GM19239 (cell line): ENCODE measurements around the gene CEP112.

Source experiments
- DNase-seq: peaks from one replicate; pipeline ENCODE4 v3.0.0; 2011; ENCODE audit warnings: low spot score; ENCODE audit not compliant: insufficient read length
- FAIRE-seq: peaks from 2 replicates; lab custom pipeline; 2011; peaks lifted over from hg19 to GRCh38; lab: Jason Lieb, UNC

Gene CEP112

DNA sequence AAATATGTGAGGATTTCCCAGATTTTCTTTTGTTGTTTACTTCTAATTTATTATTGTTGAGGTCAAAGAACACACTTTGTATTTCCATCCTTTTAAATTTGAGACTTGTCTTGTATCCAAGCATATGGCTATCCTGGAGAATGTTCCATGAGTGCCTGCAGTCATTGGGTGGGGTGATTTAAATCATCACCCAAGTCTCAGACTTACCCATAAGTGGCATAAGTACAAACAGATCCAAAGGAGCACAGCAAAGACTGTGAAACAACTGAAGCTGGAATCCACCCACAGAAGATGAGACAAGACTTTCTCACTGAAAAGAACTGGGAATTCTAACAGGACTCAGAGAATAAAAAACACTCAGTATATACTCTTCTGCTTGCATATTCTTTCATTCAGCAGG, 239.9 kb downstream of the CEP112 start:
- FAIRE-seq, result no peak
- no peak for DNase-seq

DNA sequence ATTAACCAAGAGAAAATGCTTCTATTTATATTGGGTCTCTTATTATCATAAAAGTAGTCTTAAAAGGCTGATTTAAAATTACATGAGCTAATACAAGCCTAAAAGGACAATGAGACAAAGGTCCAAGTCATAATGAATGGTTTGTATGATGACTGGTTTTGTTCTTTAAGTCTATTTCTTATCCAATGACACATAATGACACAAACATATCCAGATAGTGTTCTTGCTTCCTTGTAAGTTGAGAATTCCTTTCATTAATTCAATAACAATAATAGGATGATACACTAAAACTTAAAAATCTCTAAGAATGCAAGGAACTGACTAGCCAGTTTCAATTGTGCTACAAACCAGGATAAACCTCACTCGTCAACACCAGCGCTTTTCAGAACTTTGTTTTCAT, 244.1 kb downstream of the CEP112 start:
- DNase-seq, result no peak
- no peak for FAIRE-seq

DNA sequence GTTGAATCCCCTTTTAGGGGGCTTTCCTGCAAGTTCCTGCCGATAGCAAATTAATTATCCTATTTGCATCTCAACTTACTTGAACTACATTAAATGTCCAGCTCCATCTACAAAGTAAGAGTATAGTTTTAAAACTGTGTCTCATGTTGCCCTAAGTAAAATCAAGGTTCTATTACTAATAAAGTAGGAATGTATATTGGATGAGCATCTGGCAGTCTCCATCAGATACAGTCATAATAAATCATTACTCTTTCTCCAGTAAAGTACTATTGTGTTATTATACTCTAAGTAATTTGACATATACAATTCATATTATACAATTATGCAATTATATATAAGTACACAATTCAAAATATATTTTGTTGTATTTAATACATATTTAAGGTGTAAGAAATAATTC, 249.3 kb downstream of the CEP112 start:
- FAIRE-seq (no peak), DNase-seq (no peak)

DNA sequence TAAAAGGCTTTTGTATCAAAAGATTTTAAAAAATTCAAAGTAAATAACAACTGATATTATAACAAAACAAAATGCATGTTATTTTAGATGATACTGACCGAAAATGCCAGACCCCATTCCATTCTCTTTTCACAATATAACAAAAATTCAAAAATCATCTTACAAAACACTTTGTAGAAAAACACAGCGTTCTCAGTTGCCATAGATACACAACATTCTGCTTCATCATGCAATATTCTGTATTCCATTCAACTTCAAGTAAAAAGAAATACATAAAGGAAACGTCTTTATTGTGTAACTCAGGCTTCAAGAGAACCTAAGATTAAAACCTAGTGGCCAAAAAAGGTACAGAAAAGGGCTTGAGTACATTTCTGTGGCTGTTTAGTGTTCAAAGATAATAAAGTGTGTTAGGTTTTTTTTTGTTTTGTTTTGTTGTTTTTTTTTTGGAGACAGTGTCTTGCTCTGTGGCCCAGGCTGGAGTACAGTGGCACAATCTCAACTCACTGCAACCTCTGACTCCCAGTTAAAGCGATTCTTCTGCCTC, 250.5 kb downstream of the CEP112 start:
- FAIRE-seq, result no peak
- no peak for DNase-seq

DNA sequence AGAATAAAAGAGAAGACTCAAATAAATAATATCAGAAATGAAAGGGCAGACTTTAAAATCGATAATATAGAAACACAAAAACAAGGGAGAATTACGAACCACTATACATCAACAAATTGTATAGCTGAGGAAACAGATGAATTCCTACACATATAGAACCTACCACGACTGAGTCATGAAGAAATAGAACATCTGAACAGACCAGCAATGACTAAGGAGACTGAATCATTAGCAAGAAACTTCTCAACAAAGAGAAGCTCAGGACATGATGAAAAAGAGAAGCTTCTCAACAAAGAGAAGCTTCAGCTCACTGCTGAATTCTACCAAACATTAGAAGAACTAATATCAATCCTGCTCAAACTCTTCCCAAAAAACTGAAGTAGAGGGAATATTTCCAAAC, 255.9 kb downstream of the CEP112 start:
- DNase-seq, result no peak
- FAIRE-seq, result no peak

DNA sequence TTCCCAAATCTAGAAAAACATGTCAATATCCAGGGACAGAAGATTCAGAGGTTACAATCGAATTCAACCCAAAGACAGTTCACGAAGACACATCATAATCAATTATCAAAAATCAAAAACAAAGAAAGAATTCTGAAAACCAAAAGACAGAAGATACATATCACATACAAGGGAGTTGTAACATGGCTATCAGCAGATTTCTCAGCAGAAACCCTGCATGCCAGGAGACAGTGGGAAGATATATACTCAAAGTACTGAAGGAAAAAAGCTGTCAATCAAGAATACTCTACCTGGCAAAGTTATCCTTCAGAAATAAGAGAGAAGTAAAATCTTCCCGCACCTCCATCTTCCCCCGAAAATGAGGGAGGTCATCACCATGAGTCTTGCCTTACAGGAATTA, 258.6 kb downstream of the CEP112 start:
- DNase-seq (no peak), FAIRE-seq (no peak)

DNA sequence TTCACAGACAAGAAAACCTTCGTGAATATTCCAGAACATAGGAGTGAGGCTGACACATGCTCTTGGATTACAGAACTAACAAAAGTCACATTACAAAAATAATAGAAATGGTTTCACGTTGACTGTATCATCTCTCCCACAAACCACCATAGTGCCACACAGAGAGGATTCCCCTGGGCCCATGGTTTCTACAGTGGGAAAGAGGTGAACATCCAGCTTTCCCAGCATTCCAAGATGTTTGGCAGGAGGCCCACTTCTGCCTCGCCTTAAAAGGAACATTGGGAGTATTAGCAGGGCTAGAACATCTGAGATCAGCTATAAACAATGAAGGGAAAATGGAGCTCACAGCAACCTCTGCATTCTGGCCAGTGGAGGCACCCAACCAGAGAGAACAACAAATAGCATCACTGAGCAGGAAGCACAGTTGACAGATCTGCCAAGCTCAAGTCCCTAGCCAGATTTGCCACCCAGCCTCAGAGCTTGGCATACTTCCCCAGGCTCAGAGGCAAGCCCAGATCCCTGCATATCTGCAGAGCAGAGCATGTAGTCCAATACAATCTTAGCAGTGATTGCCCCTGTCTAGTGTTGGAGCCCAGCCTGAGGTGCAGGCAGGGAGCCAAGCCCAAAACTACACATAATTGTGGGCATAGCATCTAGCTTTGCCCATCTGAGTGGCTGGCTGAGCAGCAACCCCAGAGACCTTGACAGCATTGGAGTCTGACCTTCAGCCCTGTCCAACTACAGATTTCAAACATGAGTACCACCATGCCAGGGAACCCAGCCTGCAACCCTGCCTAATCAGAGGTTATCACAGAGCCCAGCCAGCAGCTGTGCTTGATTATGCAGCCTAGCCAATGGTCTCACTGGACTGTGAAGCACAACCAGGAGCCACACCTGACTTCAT, 260.4 kb downstream of the CEP112 start:
- DNase-seq, result no peak
- FAIRE-seq, result no peak

DNA sequence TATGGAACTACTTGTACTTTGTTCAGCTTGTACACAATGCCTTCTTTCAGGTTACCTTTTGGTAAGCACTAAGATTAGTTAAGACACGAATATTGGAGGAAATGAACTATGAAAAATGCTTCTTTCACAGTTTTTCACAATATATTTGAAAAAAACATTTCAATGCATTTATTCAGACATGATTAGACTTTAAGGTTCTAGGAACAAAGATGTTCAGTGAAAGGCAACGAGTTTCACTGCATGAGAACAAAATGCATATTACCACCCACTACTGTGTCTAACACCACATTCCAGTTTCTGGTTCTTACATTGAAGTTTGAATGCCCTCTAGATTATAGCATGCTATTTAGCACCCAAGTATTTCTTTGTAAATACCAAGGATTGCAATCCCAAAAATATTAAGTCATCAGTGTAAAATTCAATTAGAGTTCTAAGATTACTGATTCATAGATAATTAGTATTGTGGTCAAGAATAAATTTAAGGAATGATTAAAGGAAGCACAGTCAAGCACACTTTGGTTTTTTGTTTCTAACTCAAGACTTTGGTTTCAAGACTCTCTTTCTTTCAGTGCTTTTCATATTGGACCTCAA, 261.7 kb downstream of the CEP112 start:
- FAIRE-seq (no peak), DNase-seq (no peak)

DNA sequence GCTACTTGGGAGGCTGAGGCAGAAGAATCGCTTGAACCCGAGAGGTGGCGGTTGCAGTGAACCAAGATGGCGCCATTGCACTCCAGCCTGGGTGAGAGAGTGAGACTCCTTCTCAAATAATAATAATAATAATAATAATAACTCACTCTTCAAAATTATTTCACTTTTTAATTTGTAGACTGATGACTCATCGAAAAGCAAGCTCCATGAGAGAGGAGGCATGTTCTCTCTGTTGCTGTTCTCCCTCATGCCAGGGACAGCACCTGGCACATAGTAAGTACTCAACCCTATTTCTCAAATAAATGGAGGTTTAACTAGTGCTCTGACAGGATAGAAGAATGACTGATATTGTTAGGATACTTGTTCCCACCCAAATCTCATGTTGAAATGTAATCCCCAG, 265.3 kb downstream of the CEP112 start:
- FAIRE-seq (no peak), DNase-seq (no peak)

DNA sequence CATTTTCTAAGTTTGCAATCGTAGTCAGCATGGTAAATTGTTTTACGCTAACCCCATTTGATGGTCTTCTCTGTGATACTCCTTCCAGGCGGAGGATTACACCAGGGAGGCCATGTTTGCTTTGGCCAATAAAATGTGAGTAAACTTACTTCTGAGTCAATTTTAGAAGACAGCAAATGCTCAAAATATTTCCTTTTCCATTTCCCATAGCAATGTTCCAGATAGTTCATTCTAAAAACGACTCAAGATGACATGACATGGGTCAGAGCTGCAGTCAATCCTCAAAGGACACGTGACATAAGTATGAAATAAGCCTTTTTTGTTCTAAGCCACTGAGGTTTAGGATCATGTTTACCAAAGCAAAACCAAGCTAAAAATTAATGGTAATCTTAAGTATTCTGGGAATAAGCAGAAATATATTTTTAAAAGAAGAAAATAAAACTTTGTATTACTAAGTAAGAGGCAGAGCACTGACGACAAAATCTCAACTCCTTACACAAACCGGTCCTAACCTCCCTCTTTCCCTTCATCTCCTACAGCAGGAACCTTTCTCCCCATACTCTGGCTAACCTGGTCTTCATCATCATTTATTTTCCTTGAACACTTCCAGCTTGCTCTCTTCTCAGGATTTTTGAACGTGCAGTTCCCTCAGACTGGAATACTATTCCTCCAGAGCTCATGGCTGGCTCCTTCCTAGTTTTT, 266.2 kb downstream of the CEP112 start:
- DNase-seq (no peak), FAIRE-seq (no peak)

DNA sequence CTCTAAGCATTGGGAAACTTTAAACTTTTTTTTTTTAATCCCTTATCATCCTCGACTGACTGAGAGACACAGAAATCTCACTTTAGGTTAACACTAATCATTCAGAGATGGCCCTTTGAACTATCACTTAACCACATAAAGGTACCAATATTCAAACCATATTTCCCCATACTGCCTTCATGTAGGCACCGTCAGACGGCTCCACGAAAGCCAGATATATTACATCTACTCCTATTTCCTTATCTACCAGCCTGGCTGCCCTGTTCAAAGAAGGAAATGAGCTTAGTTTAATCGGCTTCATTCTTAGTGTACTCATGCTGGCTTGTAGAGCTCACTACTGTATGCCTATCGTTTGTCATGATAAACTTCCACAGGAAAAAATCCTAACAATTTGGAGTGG, 270.9 kb downstream of the CEP112 start:
- no peak for DNase-seq

DNA sequence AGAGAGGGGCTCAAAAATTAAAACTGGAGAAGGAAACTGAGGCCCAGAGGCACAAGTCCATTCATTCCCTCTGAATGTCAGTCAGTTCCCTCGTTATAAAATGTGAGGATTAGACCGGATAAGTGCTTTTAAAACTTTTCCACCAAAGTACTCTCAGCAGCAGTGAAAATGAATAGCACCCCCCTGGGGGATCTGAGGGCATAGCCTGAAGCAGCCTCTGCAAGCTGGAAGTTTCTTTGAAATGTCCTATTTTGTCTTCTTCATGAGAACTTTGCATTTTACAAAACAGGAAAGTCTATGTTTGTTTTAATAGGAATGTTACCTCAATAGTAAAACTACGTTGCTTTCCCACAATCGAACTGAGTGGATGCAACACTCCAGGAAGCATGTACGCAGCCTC, 273.0 kb downstream of the CEP112 start:
- DNase-seq (no peak), FAIRE-seq (no peak)

More for the DNA sequence above, 270.9 kb downstream of the CEP112 start:
- FAIRE-seq, result no peak

DNA sequence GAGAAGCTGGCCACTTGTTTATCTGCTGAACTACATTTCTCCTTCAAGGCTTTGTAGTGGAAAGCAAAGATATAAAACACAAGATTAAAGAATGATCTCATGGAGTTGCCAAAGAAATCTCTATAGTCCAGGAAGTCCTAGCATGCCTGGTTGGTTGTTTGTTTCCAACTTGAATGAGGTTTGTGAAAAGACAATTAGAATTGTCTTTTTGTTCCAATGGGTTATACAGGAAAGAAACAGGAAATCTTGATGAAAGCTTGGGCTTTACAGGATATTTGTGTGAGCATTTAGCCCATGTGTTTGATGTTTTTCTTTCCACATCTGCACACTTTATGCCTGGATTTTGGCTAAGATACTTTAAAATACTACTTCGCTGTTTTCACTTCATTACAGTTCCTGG, 273.4 kb downstream of the CEP112 start:
- DNase-seq, result no peak
- no peak for FAIRE-seq

DNA sequence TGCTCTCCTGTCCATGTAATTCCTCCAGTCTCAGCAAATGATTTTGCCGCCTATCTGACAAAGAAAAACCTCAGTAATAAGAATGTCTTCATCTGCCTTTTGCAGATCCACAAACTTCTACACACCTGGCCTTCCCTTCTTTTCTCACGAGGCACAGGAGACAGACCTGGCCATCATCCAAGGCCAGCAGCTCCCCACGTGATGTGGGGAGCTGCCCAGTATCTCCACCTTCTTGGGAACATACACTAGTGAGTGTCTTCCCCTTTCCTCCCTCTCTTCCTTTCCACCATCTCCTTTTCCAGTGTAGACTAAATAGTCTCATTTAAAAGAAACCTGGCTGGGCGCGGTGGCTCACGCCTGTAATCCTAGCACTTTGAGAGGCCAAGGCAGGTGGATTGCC, 274.4 kb downstream of the CEP112 start:
- no peak for DNase-seq
- FAIRE-seq, result no peak

DNA sequence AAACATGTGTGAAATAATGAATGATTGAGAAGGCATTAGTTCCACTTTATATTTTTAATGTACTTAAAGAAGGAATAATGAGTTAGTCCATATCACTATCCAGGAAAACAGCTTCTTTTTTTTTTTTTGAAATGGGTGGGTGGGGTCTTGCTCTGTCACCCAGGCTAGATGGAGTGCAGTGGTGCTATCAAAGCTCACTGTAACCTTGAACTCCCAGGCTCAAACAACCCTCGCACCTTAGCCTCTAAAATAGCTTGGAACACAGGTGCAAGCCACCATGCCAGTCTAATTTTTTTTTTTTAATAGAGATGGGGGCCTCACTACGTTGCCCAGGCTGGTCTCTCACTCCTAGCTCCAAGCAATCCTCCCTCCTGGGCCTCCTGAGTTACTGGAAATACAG, 275.5 kb downstream of the CEP112 start:
- no peak for DNase-seq
- no peak for FAIRE-seq

DNA sequence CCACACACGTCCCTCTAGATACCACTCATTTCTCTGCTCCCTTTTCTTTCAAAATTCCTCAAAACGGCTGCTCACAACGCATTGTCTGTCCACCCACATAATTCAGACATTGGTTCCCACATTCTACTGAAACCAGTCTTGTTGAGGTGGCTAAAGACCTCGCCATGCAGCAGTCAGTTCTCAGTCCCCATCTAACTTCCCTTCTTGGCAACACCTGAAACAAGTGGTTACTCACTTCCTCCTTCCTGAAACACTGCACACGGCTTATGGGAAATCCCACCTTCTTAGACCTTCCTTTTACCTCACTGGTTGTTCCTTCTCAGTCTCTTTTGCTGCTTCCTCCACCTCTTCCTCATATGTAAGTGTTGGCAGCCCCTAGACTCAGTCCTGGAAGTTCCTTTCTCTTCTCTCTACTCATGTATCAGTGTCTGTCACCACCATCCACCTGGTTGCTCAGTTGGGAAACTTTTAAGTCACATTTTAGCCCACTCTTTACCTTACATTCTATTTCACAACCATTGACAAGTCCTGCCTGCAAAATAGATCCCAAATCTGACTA, 277.1 kb downstream of the CEP112 start:
- peak; percentile 80 for FAIRE-seq
- DNase-seq, result peak; percentile 40

DNA sequence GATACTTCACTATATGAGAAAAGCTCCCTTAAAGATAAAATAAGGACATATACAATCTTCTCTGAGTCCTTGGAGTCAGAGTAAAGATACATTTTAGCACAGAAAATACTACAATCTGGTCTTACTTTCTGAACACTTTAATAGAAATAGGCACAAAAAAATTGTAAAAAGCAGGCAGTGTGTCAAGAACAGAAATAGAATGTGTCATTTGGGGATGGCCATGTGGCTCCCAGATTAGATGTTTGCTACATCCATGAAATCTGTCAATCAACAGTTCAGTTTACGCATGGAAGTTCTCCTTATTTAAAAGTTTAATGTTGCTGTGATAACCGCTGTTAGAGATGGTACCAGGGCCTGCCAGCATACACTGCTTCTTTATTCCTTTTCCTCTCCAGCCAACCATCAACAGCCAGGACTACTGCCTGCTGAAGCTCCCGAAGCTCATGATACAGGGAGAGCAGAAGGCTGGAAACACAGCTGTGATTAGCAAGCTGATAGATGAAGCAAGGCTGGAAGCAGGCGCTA, 278.5 kb downstream of the CEP112 start:
- no peak for FAIRE-seq
- DNase-seq, result no peak

DNA sequence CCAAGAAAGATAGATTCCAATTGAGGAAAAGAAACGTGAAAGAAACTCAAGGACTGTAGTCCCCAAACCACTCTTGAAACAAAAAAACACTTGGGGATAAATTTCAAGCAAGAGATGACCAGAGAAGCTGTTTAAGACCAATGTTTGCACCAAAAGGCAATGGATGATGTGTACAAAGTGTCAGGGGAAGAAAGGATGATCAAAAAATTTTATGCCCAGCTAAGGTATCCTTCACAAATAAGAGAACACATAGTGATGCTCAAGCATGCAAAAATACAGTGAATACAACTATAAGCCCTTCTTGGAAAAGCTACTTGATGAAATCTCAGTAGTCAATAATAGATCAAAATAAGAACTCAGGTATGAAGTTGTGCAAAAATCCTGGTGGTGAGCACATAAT, 281.1 kb downstream of the CEP112 start:
- no peak for FAIRE-seq
- no peak for DNase-seq

DNA sequence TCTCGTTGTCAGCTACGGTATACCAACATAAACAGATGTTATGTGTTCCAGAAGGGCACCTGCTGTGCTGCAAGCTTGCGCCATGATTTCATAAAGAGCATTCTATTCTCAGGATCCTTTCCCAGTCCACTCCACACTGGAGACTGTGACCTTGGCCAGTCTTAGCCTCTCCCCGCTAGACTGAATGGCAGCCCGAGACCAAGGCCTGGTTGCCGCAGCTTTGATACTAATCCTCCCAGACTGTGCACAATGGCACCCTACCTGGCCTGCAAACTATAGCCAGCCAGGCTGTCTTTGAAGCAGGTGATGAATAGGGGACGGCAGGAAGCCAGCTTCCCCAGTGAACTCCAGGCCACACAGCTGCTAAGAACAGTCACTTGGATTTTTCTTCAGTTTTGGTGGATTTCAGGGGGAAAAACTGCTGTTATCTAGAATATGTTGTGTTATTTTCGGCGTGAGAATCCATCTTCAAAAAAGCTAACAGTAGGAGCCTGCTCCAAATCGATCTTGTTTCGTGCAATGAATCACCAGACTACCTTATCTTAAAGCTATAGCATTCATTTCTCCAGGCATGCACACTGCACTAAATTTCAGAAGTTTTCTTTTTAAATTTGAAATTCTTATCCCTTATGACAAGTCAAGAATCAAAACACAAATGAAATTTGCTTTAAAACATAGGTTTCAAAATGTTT, 289.0 kb downstream of the CEP112 start:
- no peak for FAIRE-seq
- no peak for DNase-seq

DNA sequence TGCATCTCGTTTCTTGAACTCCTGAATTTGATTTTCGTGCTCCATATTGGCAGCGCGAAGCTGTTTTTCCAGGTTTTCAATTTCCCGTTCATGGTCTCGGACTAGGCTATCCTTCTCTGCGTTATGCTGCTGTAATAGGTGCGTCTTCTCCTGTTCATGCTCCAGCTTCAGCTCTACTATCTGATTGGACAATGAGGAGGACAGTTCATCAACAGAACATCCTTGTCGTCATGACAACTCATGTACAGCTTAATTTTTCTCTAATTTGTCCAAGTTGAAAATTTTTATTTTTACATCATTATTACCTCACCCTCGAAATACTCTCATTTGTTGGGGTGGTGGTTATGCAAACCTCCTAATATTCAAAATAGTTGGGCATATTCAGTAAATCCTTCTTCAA, 289.8 kb downstream of the CEP112 start:
- FAIRE-seq, result no peak

More for the DNA sequence above, 289.8 kb downstream of the CEP112 start:
- no peak for DNase-seq
